Astrocyte (in vitro differentiated cells and primary cell): ENCODE results near the gene DLL4. TPM values are rescaled to one million over a fixed set of nuclear protein-coding genes. Genes with fewer than 3 reads are reported as not detected.

Source experiments
- DNase-seq: peaks from one replicate; pipeline ENCODE4 v3.0.0-alpha.2; 2010; ENCODE audit warnings: low read depth
- FAIRE-seq: peaks from 2 replicates; lab custom pipeline; 2011; peaks lifted over from hg19 to GRCh38; lab: Jason Lieb, UNC
- H2AFZ ChIP-seq: 2 replicates; pipeline ENCODE4 v1.6.0; 2012; ENCODE audit warnings: low read depth, low read length, inconsistent platforms
- H3K27ac ChIP-seq: 2 replicates; pipeline ENCODE4 v1.5.1; 2011; ENCODE audit warnings: low read depth, low read length, inconsistent platforms
- H3K27me3 ChIP-seq: 2 replicates; pipeline ENCODE4 v1.6.0; 2011; ENCODE audit warnings: low read length, inconsistent platforms; ENCODE audit not compliant: insufficient read depth
- H3K36me3 ChIP-seq: 2 replicates; pipeline ENCODE4 v1.5.1; 2011; ENCODE audit warnings: low read length, inconsistent platforms; ENCODE audit not compliant: insufficient read depth
- H3K4me1 ChIP-seq: 2 replicates; pipeline ENCODE4 v1.5.1; 2011; ENCODE audit warnings: low read length, inconsistent platforms; ENCODE audit not compliant: insufficient read depth
- H3K4me2 ChIP-seq: 2 replicates; pipeline ENCODE4 v1.6.0; 2012; ENCODE audit warnings: low read length, inconsistent platforms
- H3K4me3 ChIP-seq: 2 replicates; pipeline ENCODE4 v1.5.1; 2011; ENCODE audit warnings: low read depth, mild to moderate bottlenecking, low read length, inconsistent platforms; ENCODE audit not compliant: insufficient read depth
- H3K79me2 ChIP-seq: 2 replicates; pipeline ENCODE4 v1.6.0; 2012; ENCODE audit warnings: mild to moderate bottlenecking, low read length, inconsistent platforms; ENCODE audit not compliant: insufficient read depth
- H3K9ac ChIP-seq: 2 replicates; pipeline ENCODE4 v1.6.0; 2012; ENCODE audit warnings: mild to moderate bottlenecking, low read length, inconsistent platforms
- H3K9me3 ChIP-seq: 2 replicates; pipeline ENCODE4 v1.5.1; 2012; ENCODE audit warnings: low read depth, mild to moderate bottlenecking, low read length, inconsistent platforms; ENCODE audit not compliant: insufficient read depth
- H4K20me1 ChIP-seq: 2 replicates; pipeline ENCODE4 v1.6.0; 2012; ENCODE audit warnings: low read length, inconsistent platforms; ENCODE audit not compliant: insufficient read depth
- H3K27ac Mint-ChIP-seq: one replicate; pipeline ENCODE4 v1.8.0; 2021; ENCODE audit warnings: mild to moderate bottlenecking, mixed read lengths; ENCODE audit not compliant: unreplicated experiment
- H3K27me3 Mint-ChIP-seq: one replicate; pipeline ENCODE4 v1.8.0; 2021; ENCODE audit warnings: low read depth, mixed read lengths; ENCODE audit not compliant: unreplicated experiment
- H3K36me3 Mint-ChIP-seq: one replicate; pipeline ENCODE4 v1.8.0; 2021; ENCODE audit warnings: low read depth, mixed read lengths; ENCODE audit not compliant: unreplicated experiment
- H3K4me1 Mint-ChIP-seq: one replicate; pipeline ENCODE4 v1.8.0; 2021; ENCODE audit warnings: low read depth, mixed read lengths; ENCODE audit not compliant: unreplicated experiment
- H3K4me3 Mint-ChIP-seq: one replicate; pipeline ENCODE4 v1.8.0; 2021; ENCODE audit warnings: mild to moderate bottlenecking, moderate library complexity, mixed read lengths; ENCODE audit not compliant: unreplicated experiment
- H3K9me3 Mint-ChIP-seq: one replicate; pipeline ENCODE4 v1.8.0; 2021; ENCODE audit warnings: mild to moderate bottlenecking, mixed read lengths; ENCODE audit not compliant: unreplicated experiment
- CTCF ChIP-seq: IDR thresholded peaks from 2 replicates; pipeline ENCODE4 v1.5.1; 2011; ENCODE audit warnings: low read depth, mild to moderate bottlenecking, inconsistent platforms, low read length, moderate library complexity; ENCODE audit not compliant: insufficient read depth
- EZH2 ChIP-seq: IDR thresholded peaks from 2 replicates; pipeline ENCODE4 v1.6.1; 2012; ENCODE audit warnings: mild to moderate bottlenecking, low read length, inconsistent platforms; ENCODE audit not compliant: insufficient read depth
- total RNA-seq: library from RNA; stranded (reverse); gene quantifications from 2 replicates; pipeline ENCODE4 v1.2.1, GENCODE V29; 2021

DLL4 gene
- total RNA-seq, 1 donor from 2014 or later = 0.09 TPM

GRCh38 chr15:40963201-40963600, 34.1 kb downstream of the DLL4 start:
- H3K36me3 ChIP-seq = no peaks in the 10 kb centered on the region
- peaks cover 26% of the 10 kb centered on the region for H3K36me3 Mint-ChIP-seq
- no peak for DNase-seq
- H3K4me2 ChIP-seq = no peak overlapping the region
- peaks cover 14% of the 10 kb centered on the region for H3K9me3 Mint-ChIP-seq
- H3K4me1 ChIP-seq = no peaks in the 10 kb centered on the region
- H3K27ac ChIP-seq = no peak overlapping the region
- H3K27me3 Mint-ChIP-seq = peaks cover 21% of the 10 kb centered on the region
- TF ChIP-seq EZH2 (no peak), CTCF (no peak)
- peaks cover 3% of the 10 kb centered on the region for H3K27me3 ChIP-seq
- H4K20me1 ChIP-seq = no peaks in the 10 kb centered on the region
- no peaks in the 10 kb centered on the region for H3K9me3 ChIP-seq
- no peak overlapping the region for H3K27ac Mint-ChIP-seq
- no peak overlapping the region for H3K4me3 Mint-ChIP-seq
- no peak overlapping the region for H3K9ac ChIP-seq
- H2AFZ ChIP-seq = no peak overlapping the region
- H3K4me3 ChIP-seq = no peak overlapping the region
- H3K79me2 ChIP-seq = no peaks in the 10 kb centered on the region
- H3K4me1 Mint-ChIP-seq = peaks cover 10% of the 10 kb centered on the region
- FAIRE-seq = no peak

- H3K27ac ChIP-seq = no peak overlapping the region
- Mint-ChIP-seq H3K4me3 (no peak overlapping the region), H3K4me1 (peaks cover 4% of the 10 kb centered on the region), H3K36me3 (peaks cover 19% of the 10 kb centered on the region), H3K9me3 (peaks cover 14% of the 10 kb centered on the region), H3K27me3 (peaks cover 21% of the 10 kb centered on the region), H3K27ac (no peak overlapping the region)
- no peaks in the 10 kb centered on the region for H3K79me2 ChIP-seq
- no peaks in the 10 kb centered on the region for H4K20me1 ChIP-seq
- H3K27me3 ChIP-seq = peaks cover 3% of the 10 kb centered on the region
- no peak overlapping the region for H2AFZ ChIP-seq
- H3K4me3 ChIP-seq = no peak overlapping the region
- H3K36me3 ChIP-seq = no peaks in the 10 kb centered on the region
- no peaks in the 10 kb centered on the region for H3K9me3 ChIP-seq
- no peak overlapping the region for H3K9ac ChIP-seq
- no peak for TF ChIP-seq EZH2
- TF ChIP-seq CTCF = no peak
- no peaks in the 10 kb centered on the region for H3K4me1 ChIP-seq
- H3K4me2 ChIP-seq = no peak overlapping the region
- FAIRE-seq (no peak), DNase-seq (no peak)
Measured at GRCh38 chr15:40964006-40964405, 34.9 kb downstream of the DLL4 start.

- H3K4me3 Mint-ChIP-seq = no peak overlapping the region
- DNase-seq = no peak
- H3K36me3 Mint-ChIP-seq = peaks cover 19% of the 10 kb centered on the region
- Histone ChIP-seq H3K4me2 (no peak overlapping the region), H3K27me3 (peaks cover 3% of the 10 kb centered on the region), H3K9me3 (no peaks in the 10 kb centered on the region), H3K79me2 (no peaks in the 10 kb centered on the region), H3K4me1 (no peaks in the 10 kb centered on the region), H3K27ac (no peak overlapping the region), H2AFZ (no peak overlapping the region), H3K9ac (no peak overlapping the region), H3K36me3 (no peaks in the 10 kb centered on the region), H4K20me1 (no peaks in the 10 kb centered on the region), H3K4me3 (no peak overlapping the region)
- peaks cover 21% of the 10 kb centered on the region for H3K27me3 Mint-ChIP-seq
- FAIRE-seq = no peak
- TF ChIP-seq EZH2 (no peak), CTCF (no peak)
- H3K27ac Mint-ChIP-seq = no peak overlapping the region
- peaks cover 14% of the 10 kb centered on the region for H3K9me3 Mint-ChIP-seq
- peaks cover 4% of the 10 kb centered on the region for H3K4me1 Mint-ChIP-seq
Measured at GRCh38 chr15:40964634-40965033, 35.5 kb downstream of the DLL4 start.
